ENCODE measurements around the gene CDC14B.
A peak's percentile ranks its signal among the peaks of the same experiment; 100 is the strongest.

CDC14B gene

GRCh38 chr9:96574931-96575351 is 44.7 kb downstream of the CDC14B start:
- TF ChIP-seq CTCF (IDR thresholded peaks at IDR 0.05; ENCODE audit: insufficient read depth, low read length, poor library complexity, severe bottlenecking) = no peak
- TF ChIP-seq EZH2phosphoT487 (conservative IDR thresholded peaks at IDR 0.05; ENCODE audit: low read length) = no peak
- Histone ChIP-seq H3F3A (ENCODE audit: insufficient read depth) (no peaks in the 10 kb centered on the region), H3K79me2 (ENCODE audit: insufficient read depth, low read length) (no peaks in the 10 kb centered on the region), H3K27ac (ENCODE audit: low read depth, low read length) (no peak overlapping the region), H3K4me2 (ENCODE audit: low read depth, low read length, poor library complexity, severe bottlenecking) (no peak overlapping the region), H3K36me3 (ENCODE audit: low read length) (no peaks in the 10 kb centered on the region), H4K20me1 (ENCODE audit: low read depth, low read length) (no peaks in the 10 kb centered on the region), H3K4me3 (ENCODE audit: insufficient read depth, low read length, poor library complexity, severe bottlenecking) (no peak overlapping the region), H2AFZ (ENCODE audit: low read depth, low read length, severe bottlenecking) (no peak overlapping the region), H3K9ac (ENCODE audit: low read length) (no peak overlapping the region), H3K9me3 (ENCODE audit: insufficient read depth, low read length) (no peaks in the 10 kb centered on the region), H3K9me2 (replicated peaks; ENCODE audit: insufficient read depth, low read length) (no peaks in the 10 kb centered on the region), H3K27me3 (ENCODE audit: low read length) (no peaks in the 10 kb centered on the region)

GRCh38 chr9:96574455-96574854 is 45.2 kb downstream of the CDC14B start:
- Histone ChIP-seq H3K9me2 (replicated peaks; ENCODE audit: insufficient read depth, low read length) (no peaks in the 10 kb centered on the region), H3K27me3 (ENCODE audit: low read length) (no peaks in the 10 kb centered on the region), H3F3A (ENCODE audit: insufficient read depth) (no peaks in the 10 kb centered on the region), H3K79me2 (ENCODE audit: insufficient read depth, low read length) (no peaks in the 10 kb centered on the region), H2AFZ (ENCODE audit: low read depth, low read length, severe bottlenecking) (no peak overlapping the region), H3K27ac (ENCODE audit: low read depth, low read length) (no peak overlapping the region), H3K9ac (ENCODE audit: low read length) (no peak overlapping the region), H3K36me3 (ENCODE audit: low read length) (no peaks in the 10 kb centered on the region), H3K4me3 (ENCODE audit: insufficient read depth, low read length, poor library complexity, severe bottlenecking) (no peak overlapping the region), H4K20me1 (ENCODE audit: low read depth, low read length) (no peaks in the 10 kb centered on the region), H3K4me2 (ENCODE audit: low read depth, low read length, poor library complexity, severe bottlenecking) (no peak overlapping the region), H3K9me3 (ENCODE audit: insufficient read depth, low read length) (no peaks in the 10 kb centered on the region)
- no peak for TF ChIP-seq CTCF (IDR thresholded peaks at IDR 0.05; ENCODE audit: insufficient read depth, low read length, poor library complexity, severe bottlenecking)
- TF ChIP-seq EZH2phosphoT487 (conservative IDR thresholded peaks at IDR 0.05; ENCODE audit: low read length) = no peak

- Histone ChIP-seq H3K9me3 (ENCODE audit: insufficient read depth, low read length) (no peaks in the 10 kb centered on the region), H3K27ac (ENCODE audit: low read depth, low read length) (no peak overlapping the region), H3K27me3 (ENCODE audit: low read length) (no peaks in the 10 kb centered on the region), H3F3A (ENCODE audit: insufficient read depth) (no peaks in the 10 kb centered on the region), H3K79me2 (ENCODE audit: insufficient read depth, low read length) (no peaks in the 10 kb centered on the region), H3K4me3 (ENCODE audit: insufficient read depth, low read length, poor library complexity, severe bottlenecking) (peak overlapping the region; percentile 53), H3K9me2 (replicated peaks; ENCODE audit: insufficient read depth, low read length) (no peaks in the 10 kb centered on the region), H2AFZ (ENCODE audit: low read depth, low read length, severe bottlenecking) (peak overlapping the region; percentile 100), H4K20me1 (ENCODE audit: low read depth, low read length) (no peaks in the 10 kb centered on the region), H3K9ac (ENCODE audit: low read length) (peak overlapping the region; percentile 68), H3K4me2 (ENCODE audit: low read depth, low read length, poor library complexity, severe bottlenecking) (peak overlapping the region; percentile 92), H3K36me3 (ENCODE audit: low read length) (no peaks in the 10 kb centered on the region)
- TF ChIP-seq CTCF (IDR thresholded peaks at IDR 0.05; ENCODE audit: insufficient read depth, low read length, poor library complexity, severe bottlenecking) (no peak), EZH2phosphoT487 (conservative IDR thresholded peaks at IDR 0.05; ENCODE audit: low read length) (no peak)
Measured at GRCh38 chr9:96567203-96567700, 52.4 kb downstream of the CDC14B start.
